Measurements from ENCODE around the gene INTS6L.

INTS6L gene

GRCh38 chrX:135629342-135629741 is 108.9 kb downstream of the INTS6L start:
- DNase-seq, result no peak

Data from activated CD4-positive, alpha-beta T cell treated with anti-CD3 and anti-CD28 coated beads for 1 hour (primary cell).